Activated CD4-positive, alpha-beta T cell treated with anti-CD3 and anti-CD28 coated beads, Interleukin-2, amount 10 ng/mL, durations not matched to agents 7 days and 5 days (primary cell): ENCODE data around the gene ENKUR. TPM values are rescaled to one million over a fixed set of nuclear protein-coding genes. Genes with fewer than 3 reads are reported as not detected.
"Not testable (repeated sequence)": the region's sequence is repeated elsewhere in the genome, so short reads cannot be mapped to it uniquely, and the experiment has no call there.

Source experiments
- CTCF ChIA-PET: fragments of 350-600 bp; sonication (Branson Sonifier 250); formaldehyde crosslinking; loops from one replicate; lab custom pipeline; 2021; ENCODE audit warnings: antibody characterized with exemption; lab: Charles Lee
- POLR2A ChIA-PET: fragments of 350-600 bp; sonication (Branson Sonifier 250); formaldehyde crosslinking; loops from one replicate; lab custom pipeline; 2021; ENCODE audit warnings: antibody characterized with exemption; lab: Charles Lee
- DNase-seq: peaks from one replicate; pipeline ENCODE4 v3.0.0-alpha.2; 2020
- H3K27ac Mint-ChIP-seq: one replicate; pipeline ENCODE4 v1.8.0; 2021; ENCODE audit warnings: mild to moderate bottlenecking, moderate library complexity, mixed read lengths
- H3K27me3 Mint-ChIP-seq: one replicate; pipeline ENCODE4 v1.8.0; 2021; ENCODE audit warnings: mixed read lengths
- H3K36me3 Mint-ChIP-seq: one replicate; pipeline ENCODE4 v1.8.0; 2021; ENCODE audit warnings: low read depth, mixed read lengths
- H3K4me1 Mint-ChIP-seq: one replicate; pipeline ENCODE4 v1.8.0; 2021; ENCODE audit warnings: mixed read lengths
- H3K4me3 Mint-ChIP-seq: one replicate; pipeline ENCODE4 v1.8.0; 2021; ENCODE audit warnings: mild to moderate bottlenecking, moderate library complexity, mixed read lengths
- H3K9me3 Mint-ChIP-seq: one replicate; pipeline ENCODE4 v1.8.0; 2021; ENCODE audit warnings: mixed read lengths
- total RNA-seq, 2 experiments: library from RNA; stranded (reverse); gene quantifications; one replicate each; pipeline ENCODE4 v1.2.3, GENCODE V29; 2021

The ENKUR gene
- total RNA-seq, 2 experiments from 2014 or later: not detected

DNA sequence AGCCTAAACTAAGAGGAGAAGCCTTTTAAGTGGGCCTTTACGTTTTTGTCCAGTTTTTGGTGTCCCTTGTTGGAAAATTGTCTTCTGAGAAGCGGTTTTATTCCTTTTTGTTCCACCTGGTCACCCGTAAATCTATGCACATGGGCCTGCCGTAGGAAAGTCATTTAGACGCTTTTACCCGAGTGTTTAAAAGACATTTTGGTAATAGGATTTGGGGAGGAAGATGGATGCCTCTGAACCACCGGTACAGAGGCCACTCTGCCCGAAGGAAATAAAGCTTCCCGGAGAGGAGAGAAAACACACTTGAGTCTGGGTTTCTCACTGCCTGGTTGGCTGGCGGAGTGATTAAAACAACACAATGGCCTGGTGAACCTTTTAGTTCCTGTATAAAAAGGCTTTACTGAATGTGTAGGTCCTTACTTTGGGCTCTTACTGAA lies 1.2 kb upstream of the ENKUR start:
- H3K4me1 Mint-ChIP-seq: peaks cover 20% of the 10 kb centered on the region
- CTCF ChIA-PET: no interaction called here
- peaks cover 2% of the 10 kb centered on the region for H3K27me3 Mint-ChIP-seq
- peak overlapping the region; percentile 89 for H3K27ac Mint-ChIP-seq
- peak; percentile 21 for DNase-seq
- H3K4me3 Mint-ChIP-seq: peak overlapping the region; percentile 81
- POLR2A ChIA-PET: no interaction called here
- H3K9me3 Mint-ChIP-seq: peaks cover 2% of the 10 kb centered on the region
- no peaks in the 10 kb centered on the region for H3K36me3 Mint-ChIP-seq

DNA sequence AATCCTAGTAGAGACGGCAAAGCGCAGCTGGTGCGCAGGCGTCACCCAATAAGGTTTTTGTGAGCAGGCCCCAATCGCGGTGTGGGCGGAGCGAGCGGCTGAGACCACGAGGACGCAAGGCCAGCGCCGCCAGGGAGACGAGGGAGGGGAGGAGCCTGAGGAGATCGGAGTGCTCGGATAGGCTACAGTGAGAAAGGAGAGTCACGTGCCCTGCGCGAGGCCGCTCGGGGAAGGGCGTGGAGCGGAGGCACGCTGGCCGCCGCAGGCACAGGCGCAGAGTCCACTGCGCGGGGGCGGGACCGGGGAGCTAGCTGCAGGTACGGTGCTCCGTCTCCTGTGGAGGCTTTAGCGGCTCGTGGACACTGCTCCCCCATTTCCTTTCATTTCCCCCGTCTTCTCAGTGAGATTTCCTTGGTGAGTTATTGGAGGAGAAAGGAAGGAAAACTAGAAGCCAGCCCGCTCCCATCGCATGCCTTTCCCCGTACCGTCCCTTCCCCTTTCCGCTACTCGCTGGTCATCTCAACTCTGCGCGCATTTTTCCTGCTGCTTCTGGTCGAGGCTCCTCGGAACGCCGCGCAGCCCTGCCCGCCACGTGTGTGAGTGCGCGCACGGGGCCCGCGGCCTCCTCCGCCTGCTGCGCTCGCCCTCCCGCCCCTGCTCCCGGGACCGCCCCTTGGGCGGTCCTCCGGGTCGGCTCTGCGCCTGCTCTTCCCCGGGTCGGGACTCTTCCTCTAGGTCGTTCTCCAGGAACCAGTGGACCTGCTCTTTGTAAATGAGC lies 607 bp upstream of the ENKUR start, which contains the start of gene THNSL1:
THNSL1 (plus strand) TSS at position 237 of the 778 bp plus-strand sequence. CDS start 6,612 bp downstream, outside the sequence.
- Mint-ChIP-seq H3K36me3 (no peaks in the 10 kb centered on the region), H3K9me3 (peaks cover 2% of the 10 kb centered on the region), H3K27me3 (peaks cover 2% of the 10 kb centered on the region), H3K27ac (peak within 1 kb of the TSS; percentile 89), H3K4me3 (peak within 1 kb of the TSS; percentile 81), H3K4me1 (peaks cover 20% of the 10 kb centered on the region)
- DNase-seq: peak; percentile 98
- CTCF ChIA-PET: no interaction called here
- POLR2A ChIA-PET: no interaction called here

DNA sequence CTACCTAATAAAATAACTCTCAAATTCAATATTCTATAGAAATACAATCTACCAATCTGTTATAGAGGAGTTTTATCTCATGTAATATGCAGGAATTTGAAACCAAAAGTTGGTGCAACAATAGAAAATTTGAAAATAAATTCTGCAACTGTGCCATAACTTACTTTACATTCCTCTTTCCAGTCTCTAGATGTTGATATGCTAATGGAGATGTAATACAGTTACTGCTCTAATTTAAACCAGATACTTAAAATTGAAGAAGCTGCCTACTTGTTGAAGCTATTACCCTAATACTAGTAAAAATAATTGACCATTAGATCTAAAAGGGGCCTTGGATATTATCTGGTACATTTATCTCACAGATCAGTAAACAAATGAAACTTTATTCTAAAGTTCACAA lies 1.4 kb downstream of the ENKUR start:
- Mint-ChIP-seq H3K27ac (no peak overlapping the region), H3K27me3 (peaks cover 2% of the 10 kb centered on the region), H3K4me1 (peaks cover 20% of the 10 kb centered on the region), H3K36me3 (no peaks in the 10 kb centered on the region), H3K9me3 (peaks cover 6% of the 10 kb centered on the region), H3K4me3 (no peak overlapping the region)
- ChIA-PET POLR2A (no interaction called here), CTCF (no interaction called here)
- DNase-seq: no peak

DNA sequence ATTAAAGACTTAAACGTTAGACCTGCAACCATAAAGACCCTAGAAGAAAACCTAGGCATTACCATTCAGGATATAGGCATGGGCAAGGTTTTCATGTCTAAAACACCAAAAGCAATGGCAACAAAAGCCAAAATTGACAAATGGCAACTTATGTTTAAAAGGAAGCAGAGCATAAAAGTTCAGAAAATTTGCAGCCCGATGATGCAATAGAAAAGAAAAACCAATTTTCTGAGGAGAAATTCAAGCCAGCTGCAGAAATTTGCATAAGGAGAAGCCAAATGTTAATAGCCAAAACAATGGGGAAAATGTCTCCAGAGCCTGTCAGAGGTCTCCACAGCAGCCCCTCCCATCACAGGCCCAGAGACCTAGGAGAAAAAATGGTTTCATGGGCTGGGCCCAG lies 4.4 kb downstream of the ENKUR start:
- H3K36me3 Mint-ChIP-seq, H3K9me3 Mint-ChIP-seq, H3K27ac Mint-ChIP-seq, POLR2A ChIA-PET, DNase-seq, H3K27me3 Mint-ChIP-seq, CTCF ChIA-PET, H3K4me3 Mint-ChIP-seq: not testable (repeated sequence)
- peaks cover 10% of the 10 kb centered on the region for H3K4me1 Mint-ChIP-seq

DNA sequence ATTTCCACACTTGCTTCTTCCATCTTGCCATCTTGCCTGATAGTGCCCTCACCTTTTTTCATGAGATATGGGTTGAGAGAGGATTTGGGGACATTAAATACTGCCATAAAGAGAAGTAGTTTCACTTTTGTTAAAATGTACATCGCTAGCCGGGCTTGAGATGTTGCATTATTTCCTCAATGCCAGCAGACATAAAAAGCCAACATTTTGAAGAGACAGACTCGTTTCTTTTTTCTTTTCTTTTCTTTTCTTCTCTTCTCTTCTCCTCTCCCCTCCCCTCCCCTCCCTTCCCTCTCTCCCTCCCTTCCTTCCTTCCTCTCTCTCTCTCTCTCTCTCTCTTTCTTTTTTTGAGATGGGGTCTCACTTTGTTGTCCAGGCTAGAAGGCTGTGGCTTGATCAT lies 17.9 kb downstream of the ENKUR start:
- H3K4me1 Mint-ChIP-seq: no peaks in the 10 kb centered on the region
- H3K27ac Mint-ChIP-seq: no peak overlapping the region
- no peak overlapping the region for H3K4me3 Mint-ChIP-seq
- DNase-seq: no peak
- peaks cover 2% of the 10 kb centered on the region for H3K36me3 Mint-ChIP-seq
- POLR2A ChIA-PET: no interaction called here
- CTCF ChIA-PET: interaction anchor here (1.1 kb wide), 1 partner anchor 140 kb away, joined by 3 read pairs; no protein-coding TSS in a partner anchor
- H3K27me3 Mint-ChIP-seq: peaks cover 15% of the 10 kb centered on the region
- no peaks in the 10 kb centered on the region for H3K9me3 Mint-ChIP-seq

DNA sequence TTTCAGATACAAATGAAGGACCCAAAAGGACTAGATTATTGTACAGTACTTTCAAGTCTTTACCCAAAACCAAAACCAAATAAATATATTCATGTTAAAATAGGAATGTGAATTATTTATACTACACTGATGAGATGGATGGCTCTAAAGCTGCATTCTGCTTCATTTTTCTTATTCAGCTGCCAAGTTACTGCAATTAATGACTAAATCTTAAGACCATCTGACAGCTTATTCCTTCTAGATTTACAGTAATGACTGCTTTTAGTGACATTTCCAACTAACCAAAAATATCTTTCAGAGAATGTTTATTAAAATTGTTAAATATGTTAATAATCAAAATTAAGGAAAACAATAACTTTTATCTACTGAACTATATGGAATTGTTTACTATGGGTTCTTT lies 20.9 kb downstream of the ENKUR start:
- Mint-ChIP-seq H3K9me3 (no peaks in the 10 kb centered on the region), H3K4me3 (no peak overlapping the region), H3K36me3 (no peaks in the 10 kb centered on the region), H3K27me3 (peaks cover 10% of the 10 kb centered on the region), H3K4me1 (no peaks in the 10 kb centered on the region), H3K27ac (no peak overlapping the region)
- ChIA-PET CTCF (no interaction called here), POLR2A (no interaction called here)
- DNase-seq: no peak

DNA sequence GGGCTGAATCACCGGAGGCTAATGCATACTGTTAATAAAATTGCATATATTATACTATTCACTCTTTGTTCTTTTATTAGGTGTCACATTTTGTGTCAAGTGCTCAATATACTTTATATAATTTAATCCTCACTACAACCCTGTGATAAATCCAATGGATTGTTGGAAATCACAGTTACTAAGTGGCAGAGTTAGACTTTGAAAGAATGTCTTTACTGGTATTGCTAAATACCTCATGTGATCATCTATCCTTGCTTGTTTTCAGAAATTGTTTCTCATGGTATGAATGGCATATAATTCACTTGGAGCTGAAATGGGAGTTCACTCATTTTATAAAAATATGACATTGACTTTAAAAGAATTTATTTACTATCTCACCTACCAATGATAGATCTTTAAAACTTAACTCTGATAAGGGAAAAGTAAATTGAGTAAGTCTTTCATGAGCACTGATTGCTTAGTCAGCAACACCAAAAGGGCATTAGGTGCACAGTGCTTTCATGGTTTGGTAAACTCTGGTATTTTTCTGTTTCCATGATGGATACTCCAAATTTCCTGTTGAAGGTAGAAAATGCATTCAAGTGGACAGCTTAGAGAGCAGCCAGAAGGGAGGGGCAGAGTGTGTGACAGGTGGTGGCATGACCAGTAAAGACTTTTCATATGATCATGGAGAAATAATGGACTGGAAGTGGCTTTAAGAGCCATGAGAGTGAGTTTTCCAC lies 22.6 kb downstream of the ENKUR start:
- Mint-ChIP-seq H3K4me1 (no peaks in the 10 kb centered on the region), H3K4me3 (no peak overlapping the region), H3K36me3 (no peaks in the 10 kb centered on the region), H3K9me3 (no peaks in the 10 kb centered on the region), H3K27me3 (peaks cover 7% of the 10 kb centered on the region), H3K27ac (no peak overlapping the region)
- ChIA-PET POLR2A (no interaction called here), CTCF (no interaction called here)
- no peak for DNase-seq

DNA sequence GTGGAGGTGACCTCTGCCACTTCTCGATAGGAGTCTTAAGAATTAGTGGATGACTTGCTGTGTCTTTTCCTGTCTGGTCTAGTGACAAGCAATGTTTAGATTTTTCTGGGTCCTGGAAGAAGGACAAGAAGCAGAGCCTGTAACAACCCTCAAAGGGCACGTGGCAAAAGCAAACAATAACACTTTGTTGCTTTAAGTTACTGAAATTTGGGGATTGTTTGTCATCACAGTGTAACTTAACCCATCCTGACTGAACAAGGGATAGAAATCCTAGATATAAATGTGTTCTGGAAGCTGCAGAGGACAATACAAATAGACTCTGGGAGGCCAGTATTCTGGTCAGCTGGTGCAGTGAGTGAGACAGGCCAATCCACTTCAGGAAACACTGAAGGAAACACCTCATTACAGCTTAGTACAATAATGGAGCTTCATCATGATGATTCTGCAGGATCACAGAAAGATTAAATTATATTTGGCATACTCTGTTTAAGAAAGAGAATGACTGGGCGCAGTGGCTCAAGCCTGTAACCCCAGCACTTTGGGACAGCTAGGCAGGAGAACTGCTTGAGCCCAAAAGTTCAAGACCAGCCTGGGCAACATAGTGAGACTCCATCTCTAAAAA lies 23.3 kb downstream of the ENKUR start:
- no peak for DNase-seq
- no peak overlapping the region for H3K4me3 Mint-ChIP-seq
- ChIA-PET POLR2A (no interaction called here), CTCF (no interaction called here)
- no peaks in the 10 kb centered on the region for H3K36me3 Mint-ChIP-seq
- no peaks in the 10 kb centered on the region for H3K9me3 Mint-ChIP-seq
- no peak overlapping the region for H3K27ac Mint-ChIP-seq
- peaks cover 7% of the 10 kb centered on the region for H3K27me3 Mint-ChIP-seq
- H3K4me1 Mint-ChIP-seq: no peaks in the 10 kb centered on the region

DNA sequence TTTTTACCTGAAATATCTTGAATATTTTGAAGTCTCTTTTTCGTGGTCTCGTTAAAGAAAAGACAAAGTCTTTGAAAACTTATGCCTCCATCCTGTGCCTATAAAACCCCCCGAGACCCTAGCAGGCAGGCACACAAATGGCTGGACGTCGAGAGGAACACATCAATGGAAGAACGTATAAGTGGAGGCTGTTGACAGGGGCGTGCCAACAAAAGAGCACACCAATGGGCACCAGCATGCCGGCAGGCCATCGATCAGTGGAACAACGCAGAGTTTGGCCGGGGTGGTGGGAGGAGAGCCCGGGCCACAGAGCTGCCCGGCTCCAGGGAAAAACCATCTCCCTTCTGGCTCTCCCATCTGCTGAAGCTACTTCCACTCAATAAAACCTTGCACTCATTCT lies 24.7 kb downstream of the ENKUR start:
- no peak overlapping the region for H3K4me3 Mint-ChIP-seq
- ChIA-PET POLR2A (no interaction called here), CTCF (no interaction called here)
- no peak overlapping the region for H3K27ac Mint-ChIP-seq
- peaks cover 7% of the 10 kb centered on the region for H3K27me3 Mint-ChIP-seq
- H3K4me1 Mint-ChIP-seq: no peaks in the 10 kb centered on the region
- no peaks in the 10 kb centered on the region for H3K36me3 Mint-ChIP-seq
- H3K9me3 Mint-ChIP-seq: no peaks in the 10 kb centered on the region
- no peak for DNase-seq

DNA sequence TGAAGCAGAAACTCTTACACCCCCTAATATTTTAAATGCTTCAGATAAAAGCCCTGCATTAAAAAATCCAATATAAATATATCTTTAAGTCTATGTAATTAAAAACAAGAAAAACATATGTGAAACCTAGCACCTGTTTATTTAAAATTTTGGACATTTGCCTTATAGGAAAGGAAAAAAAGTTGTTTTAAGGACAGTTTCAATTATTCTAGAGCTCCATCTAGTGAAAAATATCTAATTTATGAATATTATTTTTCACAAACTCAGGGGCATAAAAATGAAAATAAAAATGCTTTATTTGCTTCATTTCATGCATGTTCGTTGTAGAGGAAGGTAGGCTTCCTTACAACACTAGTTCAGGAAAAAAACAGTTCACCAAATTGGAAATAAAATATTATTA lies 26.1 kb downstream of the ENKUR start:
- no peak for DNase-seq
- H3K36me3 Mint-ChIP-seq: no peaks in the 10 kb centered on the region
- no peaks in the 10 kb centered on the region for H3K4me1 Mint-ChIP-seq
- no peak overlapping the region for H3K27ac Mint-ChIP-seq
- no peaks in the 10 kb centered on the region for H3K9me3 Mint-ChIP-seq
- CTCF ChIA-PET: no interaction called here
- H3K27me3 Mint-ChIP-seq: peaks cover 7% of the 10 kb centered on the region
- no peak overlapping the region for H3K4me3 Mint-ChIP-seq
- POLR2A ChIA-PET: no interaction called here

DNA sequence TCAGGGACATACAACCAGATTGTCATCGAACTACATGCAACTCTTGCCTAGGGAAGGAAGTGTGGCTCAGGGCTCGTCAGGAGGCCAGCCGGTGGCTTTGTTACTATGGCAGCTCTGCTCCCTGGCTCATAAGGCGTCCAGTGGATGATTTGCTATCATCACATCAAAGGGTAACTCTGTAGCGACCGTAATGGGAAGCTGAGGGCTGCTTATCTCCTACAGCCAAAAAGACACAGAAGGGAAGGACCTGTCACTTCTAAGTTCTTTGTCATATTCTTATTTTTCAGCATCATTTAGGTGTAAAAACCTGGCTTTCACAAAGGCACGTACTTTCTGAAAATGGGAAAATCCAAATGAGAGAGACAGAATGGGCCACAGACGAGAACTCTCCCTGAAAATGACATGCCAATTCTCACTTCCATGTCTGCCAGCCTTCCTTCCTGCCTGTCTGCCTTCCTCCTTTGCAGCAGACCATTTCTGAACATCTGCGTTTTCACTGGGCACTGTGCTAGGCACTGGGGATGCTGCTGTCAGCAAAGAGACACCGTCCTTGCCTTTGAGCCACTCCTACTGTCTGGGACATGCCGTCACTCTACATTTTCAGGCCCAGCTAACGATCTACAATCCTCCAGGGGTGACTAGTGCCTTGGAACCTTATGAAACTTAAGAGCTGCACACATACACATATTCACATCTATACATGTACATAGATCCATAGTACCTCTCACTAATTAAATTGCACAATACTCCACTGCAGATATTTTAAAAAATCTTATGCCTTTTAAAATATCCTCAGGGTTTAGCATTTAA lies 26.9 kb downstream of the ENKUR start:
- CTCF ChIA-PET: no interaction called here
- POLR2A ChIA-PET: no interaction called here
- peaks cover 7% of the 10 kb centered on the region for H3K27me3 Mint-ChIP-seq

DNA sequence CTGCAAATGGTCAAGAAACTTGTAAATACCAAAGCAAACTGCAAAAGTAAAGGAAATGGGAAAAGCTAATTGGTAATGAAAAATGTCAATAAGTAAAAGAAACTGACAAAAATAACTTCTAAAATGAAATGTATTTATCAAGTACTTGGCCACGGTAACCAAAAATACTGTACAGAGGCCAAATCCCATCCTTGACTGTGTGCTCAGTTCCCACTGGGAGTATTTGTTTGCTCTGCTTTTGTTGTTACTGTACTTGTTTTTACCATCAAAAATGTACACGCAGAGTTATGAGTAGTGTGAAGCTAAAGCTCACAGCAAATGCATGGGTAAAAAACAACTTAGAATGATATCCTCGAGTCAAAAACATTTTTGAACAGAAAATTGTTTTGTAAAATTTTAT lies 31.1 kb downstream of the ENKUR start:
- CTCF ChIA-PET: no interaction called here
- DNase-seq: no peak
- H3K4me3 Mint-ChIP-seq: no peak overlapping the region
- peaks cover 3% of the 10 kb centered on the region for H3K9me3 Mint-ChIP-seq
- no peaks in the 10 kb centered on the region for H3K27me3 Mint-ChIP-seq
- peaks cover 14% of the 10 kb centered on the region for H3K4me1 Mint-ChIP-seq
- POLR2A ChIA-PET: no interaction called here
- H3K27ac Mint-ChIP-seq: no peak overlapping the region
- no peaks in the 10 kb centered on the region for H3K36me3 Mint-ChIP-seq

More for the DNA sequence above, 26.9 kb downstream of the ENKUR start:
- H3K4me1 Mint-ChIP-seq: no peaks in the 10 kb centered on the region
- no peaks in the 10 kb centered on the region for H3K36me3 Mint-ChIP-seq
- H3K4me3 Mint-ChIP-seq: no peak overlapping the region
- no peak overlapping the region for H3K27ac Mint-ChIP-seq
- H3K9me3 Mint-ChIP-seq: no peaks in the 10 kb centered on the region
- DNase-seq: no peak
